Measurements from ENCODE around the gene CROCC2.

The CROCC2 gene

DNA sequence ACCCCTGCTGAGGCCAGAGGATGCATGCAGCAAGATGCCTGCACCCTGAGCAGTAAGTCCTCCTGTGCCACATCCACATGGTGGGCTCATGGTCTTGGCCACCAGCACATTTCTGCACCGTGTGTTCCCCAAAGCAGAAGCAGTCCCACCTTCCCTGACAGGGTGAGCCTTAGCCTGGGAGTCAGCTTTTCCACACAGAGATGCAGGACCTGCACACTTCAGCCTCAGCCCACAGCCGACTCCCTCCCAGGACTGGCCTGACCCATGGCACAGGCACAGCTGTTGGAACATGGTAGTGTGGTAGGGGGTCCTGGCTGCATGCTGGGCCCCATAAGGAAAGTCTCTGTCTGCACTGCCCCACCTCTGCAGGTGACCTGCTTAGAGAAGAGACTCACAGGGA is 97.2 kb downstream of the CROCC2 start:
- H3K4me3 ChIP-seq (ENCODE audit: low read depth, low read length), result no peak overlapping the region
- TF ChIP-seq, protein P1, sequence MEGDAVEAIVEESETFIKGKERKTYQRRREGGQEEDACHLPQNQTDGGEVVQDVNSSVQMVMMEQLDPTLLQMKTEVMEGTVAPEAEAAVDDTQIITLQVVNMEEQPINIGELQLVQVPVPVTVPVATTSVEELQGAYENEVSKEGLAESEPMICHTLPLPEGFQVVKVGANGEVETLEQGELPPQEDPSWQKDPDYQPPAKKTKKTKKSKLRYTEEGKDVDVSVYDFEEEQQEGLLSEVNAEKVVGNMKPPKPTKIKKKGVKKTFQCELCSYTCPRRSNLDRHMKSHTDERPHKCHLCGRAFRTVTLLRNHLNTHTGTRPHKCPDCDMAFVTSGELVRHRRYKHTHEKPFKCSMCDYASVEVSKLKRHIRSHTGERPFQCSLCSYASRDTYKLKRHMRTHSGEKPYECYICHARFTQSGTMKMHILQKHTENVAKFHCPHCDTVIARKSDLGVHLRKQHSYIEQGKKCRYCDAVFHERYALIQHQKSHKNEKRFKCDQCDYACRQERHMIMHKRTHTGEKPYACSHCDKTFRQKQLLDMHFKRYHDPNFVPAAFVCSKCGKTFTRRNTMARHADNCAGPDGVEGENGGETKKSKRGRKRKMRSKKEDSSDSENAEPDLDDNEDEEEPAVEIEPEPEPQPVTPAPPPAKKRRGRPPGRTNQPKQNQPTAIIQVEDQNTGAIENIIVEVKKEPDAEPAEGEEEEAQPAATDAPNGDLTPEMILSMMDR (IDR thresholded peaks at IDR 0.05; ENCODE audit: low read depth, low read length), result no peak
- in situ Hi-C loops (cut with HindIII; ENCODE audit: low sequenced_read_pairs), result no loop called here
- DNase-seq (ENCODE audit: low read depth, low spot score), result no peak

- DNase-seq (ENCODE audit: low read depth, low spot score), result no peak
- in situ Hi-C loops (cut with HindIII; ENCODE audit: low sequenced_read_pairs), result no loop called here
- no peak overlapping the region for H3K4me3 ChIP-seq (ENCODE audit: low read depth, low read length)
- TF ChIP-seq, protein P1 (IDR thresholded peaks at IDR 0.05; ENCODE audit: low read depth, low read length), result no peak
Observed at GRCh38 chr2:241003830-241004564, 97.9 kb downstream of the CROCC2 start.

DNA sequence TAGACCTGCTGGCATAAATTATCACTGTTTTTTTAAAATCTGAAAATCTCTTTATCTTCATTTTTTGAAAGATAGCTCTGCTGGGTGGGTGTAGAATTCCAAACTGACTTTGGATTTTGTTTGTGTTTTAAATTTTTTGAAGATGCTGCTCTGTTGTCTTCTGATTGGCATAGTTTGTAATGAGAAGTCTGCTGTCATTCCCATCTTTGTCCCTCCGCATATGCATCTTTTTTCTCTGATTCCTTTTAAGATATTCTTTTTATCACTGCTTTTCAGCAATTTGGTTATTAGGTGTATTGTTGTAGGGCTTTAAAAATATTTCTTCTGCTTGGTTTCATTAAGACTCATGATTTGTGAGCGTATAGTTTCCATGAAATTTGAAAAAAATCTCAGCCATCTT is 99.4 kb downstream of the CROCC2 start:
- in situ Hi-C loops (cut with HindIII; ENCODE audit: low sequenced_read_pairs), result no loop called here
- no peak for DNase-seq (ENCODE audit: low read depth, low spot score)
- TF ChIP-seq, protein P1 (IDR thresholded peaks at IDR 0.05; ENCODE audit: low read depth, low read length), result no peak
- H3K4me3 ChIP-seq (ENCODE audit: low read depth, low read length), result no peak overlapping the region

GRCh38 chr2:241006412-241006811 is 100.3 kb downstream of the CROCC2 start:
- in situ Hi-C loops (cut with HindIII; ENCODE audit: low sequenced_read_pairs), result no loop called here
- no peak overlapping the region for H3K4me3 ChIP-seq (ENCODE audit: low read depth, low read length)
- TF ChIP-seq, protein P1 (IDR thresholded peaks at IDR 0.05; ENCODE audit: low read depth, low read length), result no peak
- DNase-seq (ENCODE audit: low read depth, low spot score), result no peak

GRCh38 chr2:241007111-241007510 is 101.0 kb downstream of the CROCC2 start:
- no peak overlapping the region for H3K4me3 ChIP-seq (ENCODE audit: low read depth, low read length)
- in situ Hi-C loops (cut with HindIII; ENCODE audit: low sequenced_read_pairs), result no loop called here
- TF ChIP-seq, protein P1 (IDR thresholded peaks at IDR 0.05; ENCODE audit: low read depth, low read length), result no peak

DNA sequence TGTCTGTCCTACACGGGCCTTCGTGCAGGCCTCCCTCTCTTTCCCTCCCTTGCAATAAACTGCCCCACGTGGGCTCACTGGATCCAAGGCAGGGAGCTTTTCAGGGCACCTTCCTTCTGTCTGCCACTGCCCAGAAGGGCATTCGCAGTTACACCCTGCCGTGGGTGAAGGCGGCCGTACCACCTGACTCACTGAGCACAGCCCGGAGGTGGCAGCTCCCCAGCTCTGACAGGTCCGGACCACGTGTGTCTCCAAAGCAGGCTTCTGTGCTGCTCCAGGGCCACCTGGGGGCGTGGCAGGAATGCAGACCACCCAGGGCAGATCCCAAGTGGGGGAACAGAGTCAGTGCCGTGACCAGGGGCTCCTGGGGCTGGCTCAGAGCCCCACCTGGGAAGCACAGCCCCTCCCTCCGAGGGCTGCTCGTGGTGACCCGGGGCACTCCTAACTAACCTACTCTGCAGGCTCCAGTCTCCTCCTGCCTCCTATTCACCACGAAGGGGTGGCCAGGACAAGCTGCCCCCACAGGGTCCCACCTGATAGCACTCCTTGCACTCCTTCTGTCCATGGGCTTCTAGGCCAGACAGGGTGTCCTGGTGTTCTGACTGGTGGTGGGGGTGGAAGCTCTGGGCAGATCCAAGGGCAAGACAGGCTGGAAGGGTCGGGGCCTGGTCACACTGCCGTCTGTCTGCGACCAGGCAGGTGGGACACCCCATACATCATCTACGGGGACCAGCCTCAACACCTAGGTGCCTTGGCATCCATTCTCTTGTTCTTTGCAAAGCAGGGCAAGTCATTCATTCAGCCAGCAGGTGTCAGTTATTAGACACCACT is 102.0 kb downstream of the CROCC2 start:
- DNase-seq (ENCODE audit: low read depth, low spot score), result no peak
- H3K4me3 ChIP-seq (ENCODE audit: low read depth, low read length), result no peak overlapping the region
- TF ChIP-seq, protein P1 (IDR thresholded peaks at IDR 0.05; ENCODE audit: low read depth, low read length), result no peak
- in situ Hi-C loops (cut with HindIII; ENCODE audit: low sequenced_read_pairs), result no loop called here

More at GRCh38 chr2:241007111-241007510, 101.0 kb downstream of the CROCC2 start:
- no peak for DNase-seq (ENCODE audit: low read depth, low spot score)
